ENCODE data around the gene CSF3R.

The CSF3R gene

DNA sequence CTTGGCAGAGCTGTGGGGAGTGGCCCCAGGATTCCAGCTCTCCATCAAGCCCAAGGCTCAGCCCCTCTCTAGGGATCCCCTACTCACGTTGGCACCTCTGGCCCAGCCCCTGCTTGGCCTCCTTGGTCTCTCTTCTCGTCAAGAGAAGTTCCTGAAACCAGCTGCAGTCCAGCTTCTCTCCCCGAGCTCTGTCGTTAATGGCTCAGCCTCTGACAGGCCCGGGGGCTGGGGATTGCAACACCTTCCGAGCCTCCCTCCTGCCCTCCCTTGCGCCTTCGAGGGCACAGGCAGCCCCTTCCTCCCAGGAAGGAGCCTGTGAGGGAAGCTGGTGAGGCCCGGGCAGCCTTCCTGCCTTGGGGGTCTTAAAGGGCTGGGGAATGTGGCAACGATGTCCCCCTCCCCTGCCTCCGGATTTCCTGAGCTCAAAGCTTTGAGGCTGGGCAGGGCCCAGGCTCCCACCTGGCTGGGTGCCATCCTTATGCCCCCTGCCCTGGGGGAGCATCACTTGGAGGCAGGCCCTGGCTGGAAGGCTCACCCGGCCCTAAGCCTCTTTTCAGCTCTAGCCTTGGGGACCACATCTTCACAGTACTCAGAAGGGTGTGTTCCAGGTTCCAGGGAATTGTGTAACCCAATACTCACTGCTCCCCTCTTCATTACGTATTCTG lies at the start of gene CSF3R:
Gene CSF3R (minus strand): TSS at position 190 of the 665 bp plus-strand sequence. CDS start 3,417 bp downstream, outside the sequence.
- DNase-seq = peak in 1 of 2 donors; percentile 9

DNA sequence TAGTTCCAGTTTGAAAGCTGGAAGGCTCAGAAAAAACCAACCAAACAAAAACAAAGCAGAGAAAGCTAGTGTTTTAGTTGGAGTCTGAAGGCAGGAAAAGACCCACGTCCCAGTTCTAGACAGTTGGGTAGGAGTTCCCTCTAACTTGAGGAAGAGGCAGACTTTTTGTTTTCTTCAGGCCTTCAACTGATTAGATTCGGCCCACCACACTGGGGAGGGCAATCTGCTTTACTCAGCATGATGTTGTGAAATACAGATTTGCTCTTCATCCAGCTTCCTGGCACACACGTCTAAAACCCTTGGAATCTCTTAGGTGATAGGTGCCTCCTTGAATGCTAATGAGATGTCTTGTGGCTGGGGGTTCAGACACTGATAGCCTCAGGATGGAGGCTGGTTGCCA lies 49.1 kb upstream of the CSF3R start:
- DNase-seq = no peak

- no peak for DNase-seq
Measured at GRCh38 chr1:36530791-36531190, 48.1 kb upstream of the CSF3R start.

DNA sequence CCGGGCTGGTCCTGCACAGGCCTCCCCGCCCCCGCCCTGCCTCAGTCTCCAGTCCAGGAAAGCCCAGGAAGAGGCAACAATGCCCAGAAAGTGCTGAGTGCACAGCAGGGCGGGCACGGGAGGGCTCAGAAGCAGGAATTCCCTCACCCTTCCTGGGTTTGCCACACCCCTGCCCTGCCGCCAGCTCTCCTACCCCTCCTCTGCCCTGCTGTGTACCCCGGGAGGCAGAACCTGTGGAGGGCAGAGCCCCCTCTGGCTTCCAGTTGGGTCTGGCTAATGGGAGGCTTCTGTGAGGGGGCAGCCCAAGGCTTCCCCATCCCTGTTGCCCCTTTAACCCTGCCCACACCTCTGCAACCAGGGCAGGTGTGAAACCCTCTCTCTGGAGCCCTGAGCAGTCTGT lies 47.5 kb upstream of the CSF3R start:
- DNase-seq = no peak

GRCh38 chr1:36529769-36530260 lies 47.1 kb upstream of the CSF3R start:
- DNase-seq = no peak

GRCh38 chr1:36528361-36529349 lies 45.9 kb upstream of the CSF3R start:
- no peak for DNase-seq

- no peak for DNase-seq
Measured at GRCh38 chr1:36525166-36525565, 42.5 kb upstream of the CSF3R start.

DNA sequence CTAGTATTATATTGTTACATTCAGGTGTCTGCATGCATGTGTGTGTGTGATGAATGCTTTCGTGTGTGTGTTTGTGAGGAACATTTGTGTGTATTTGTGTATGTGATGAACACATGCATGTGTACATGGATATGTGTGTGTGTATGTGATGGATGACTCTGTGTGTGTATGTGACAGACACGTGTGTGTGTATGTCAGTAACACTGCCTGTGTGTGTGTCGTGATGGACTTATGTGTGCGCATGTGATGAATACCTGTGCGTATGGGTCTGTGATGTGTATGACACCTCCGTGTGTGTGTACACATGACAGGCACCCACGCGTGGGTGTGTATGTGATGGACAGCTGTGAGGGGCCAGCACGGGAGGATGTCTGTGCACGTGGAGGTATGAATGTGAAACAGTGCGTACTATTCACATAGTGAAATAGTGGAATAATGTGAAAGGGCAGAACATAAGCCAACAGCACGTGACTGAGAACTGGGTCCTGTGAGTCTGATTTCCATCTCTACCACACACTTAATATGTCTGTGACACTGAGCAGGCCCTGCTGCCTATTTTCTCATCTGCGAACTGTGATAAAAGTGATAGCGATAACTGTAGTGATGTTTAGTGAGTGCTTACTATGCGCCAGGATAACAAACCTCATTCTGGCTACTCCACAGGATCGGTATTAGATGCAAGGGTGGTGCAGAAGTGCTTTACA lies 41.8 kb upstream of the CSF3R start:
- no peak for DNase-seq

DNA sequence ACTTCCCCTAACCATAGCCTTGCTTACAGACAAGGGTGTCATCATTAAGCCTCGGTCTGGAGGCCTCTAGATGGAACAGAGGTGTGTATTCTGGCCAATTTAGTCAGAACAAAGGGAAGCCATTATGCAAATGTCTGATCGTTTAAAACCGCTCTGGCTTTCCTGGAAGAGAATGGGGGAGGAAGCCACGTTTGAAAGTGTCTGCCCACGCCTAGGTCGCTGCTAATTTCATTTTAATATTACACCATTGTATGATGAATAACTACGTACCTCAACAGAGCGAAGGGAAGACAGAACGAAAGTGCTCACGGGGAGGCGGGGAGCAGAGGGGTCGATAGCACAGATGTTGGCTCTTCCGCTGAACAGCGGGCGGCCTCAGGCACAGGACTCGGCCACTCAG lies 41.1 kb upstream of the CSF3R start:
- no peak for DNase-seq

- DNase-seq = no peak
Measured at GRCh38 chr1:36523230-36523495, 40.5 kb upstream of the CSF3R start.

DNA sequence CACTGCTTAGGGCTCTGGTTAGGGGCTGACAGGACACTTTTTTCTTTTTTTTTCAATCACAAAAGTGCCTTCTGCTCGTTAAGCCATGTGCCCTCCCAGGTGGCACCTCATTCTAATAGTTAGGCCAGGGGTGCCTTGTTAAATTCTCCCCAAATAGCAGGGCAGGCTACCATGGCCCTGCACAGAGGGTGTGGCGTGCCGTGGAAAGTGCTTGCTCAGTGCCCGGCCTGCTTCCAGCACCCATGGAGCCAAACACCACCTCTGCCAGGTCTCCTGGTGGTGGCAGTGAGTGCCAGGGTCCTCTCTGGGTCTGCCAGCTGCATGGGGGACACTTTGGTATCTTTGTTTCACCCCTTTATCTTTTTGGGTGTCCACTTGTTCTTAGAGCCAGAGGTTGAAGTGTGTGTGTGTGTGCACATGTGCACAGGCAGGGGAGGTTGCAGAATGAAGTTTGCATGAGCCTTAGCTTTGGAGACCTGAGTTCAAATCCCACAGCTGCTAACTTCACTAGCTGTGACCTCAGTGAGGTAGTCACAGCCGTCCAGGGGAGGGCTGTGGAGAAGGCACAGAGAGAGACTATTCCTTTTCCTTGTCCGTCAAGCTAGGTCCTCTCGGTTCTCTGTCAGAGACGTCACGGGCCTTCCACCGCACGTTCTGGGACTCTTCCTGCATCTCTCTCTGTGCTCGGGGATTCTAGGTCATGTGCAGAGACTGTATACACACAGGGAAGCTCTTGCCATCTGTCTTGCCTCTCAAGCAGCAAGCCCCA lies 39.9 kb upstream of the CSF3R start:
- no peak for DNase-seq

DNA sequence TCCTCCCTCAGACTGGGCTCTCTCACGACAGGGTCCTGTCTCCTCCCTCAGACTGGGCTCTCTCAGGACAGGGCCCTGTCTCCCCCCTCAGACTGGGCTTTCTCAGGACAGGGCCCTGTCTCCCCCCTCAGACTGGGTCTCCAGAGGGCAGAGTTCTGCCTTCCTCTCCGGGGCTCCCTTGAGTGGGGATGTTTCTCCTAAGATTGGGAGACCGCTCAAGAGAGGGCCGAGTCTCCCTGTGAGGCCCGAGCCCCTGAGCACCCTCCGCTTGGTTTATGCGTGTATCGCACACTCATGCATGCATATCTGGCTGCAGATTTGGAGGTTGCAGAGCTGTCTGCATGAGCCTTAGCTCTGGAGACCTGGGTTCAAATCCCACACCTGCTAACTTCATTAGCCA lies 39.3 kb upstream of the CSF3R start:
- no peak for DNase-seq

DNA sequence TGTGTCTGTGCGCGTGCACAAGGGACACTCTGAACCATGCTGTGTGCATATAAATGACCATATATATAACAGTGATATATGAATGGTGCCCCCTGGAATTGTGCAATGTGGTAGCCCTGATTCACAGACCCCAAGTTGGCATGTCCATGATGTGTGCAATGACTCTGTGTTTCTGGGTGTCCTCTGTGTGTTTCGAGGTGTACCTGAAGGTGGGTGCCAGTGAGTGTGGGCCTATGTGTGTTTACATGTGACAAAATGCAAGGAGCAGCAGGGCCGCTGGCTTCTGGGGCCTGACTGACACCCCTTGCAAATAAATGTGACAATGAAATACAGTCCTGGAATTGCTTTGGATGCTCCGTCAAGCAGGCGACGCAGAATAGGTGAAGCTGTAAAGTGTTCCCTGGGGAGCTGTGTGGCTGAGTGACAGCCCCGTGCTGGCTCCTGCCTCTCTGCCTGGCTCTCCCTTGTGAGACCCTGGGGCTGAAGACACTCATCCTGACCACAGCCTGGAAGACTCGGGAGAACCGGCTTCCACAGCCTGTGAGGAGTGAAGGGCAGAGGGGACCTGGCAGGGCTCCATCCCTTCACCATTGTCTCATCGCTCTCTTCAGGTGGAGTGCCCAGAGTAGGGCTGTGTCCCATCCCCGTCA lies 38.2 kb upstream of the CSF3R start:
- no peak for DNase-seq

DNA sequence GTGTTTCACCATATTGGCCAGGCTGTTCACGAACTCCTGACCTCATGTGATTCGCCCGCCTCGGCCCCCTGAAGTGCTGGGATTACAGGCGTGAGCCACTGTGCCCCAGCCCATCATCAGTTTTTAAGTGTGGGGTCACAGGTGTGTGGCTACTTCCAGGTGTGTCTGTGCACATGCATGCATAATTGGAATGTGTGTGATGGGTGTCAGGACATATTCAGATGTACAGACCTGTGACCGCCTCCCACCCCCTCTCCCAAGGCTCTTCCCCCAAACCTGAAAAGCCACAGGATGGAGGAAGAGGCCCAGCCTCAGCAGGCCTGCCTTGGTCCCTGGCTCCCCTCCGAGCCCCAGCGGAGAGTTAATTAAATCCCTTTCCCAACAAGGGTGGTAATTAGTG lies 37.3 kb upstream of the CSF3R start:
- DNase-seq = no peak

DNA sequence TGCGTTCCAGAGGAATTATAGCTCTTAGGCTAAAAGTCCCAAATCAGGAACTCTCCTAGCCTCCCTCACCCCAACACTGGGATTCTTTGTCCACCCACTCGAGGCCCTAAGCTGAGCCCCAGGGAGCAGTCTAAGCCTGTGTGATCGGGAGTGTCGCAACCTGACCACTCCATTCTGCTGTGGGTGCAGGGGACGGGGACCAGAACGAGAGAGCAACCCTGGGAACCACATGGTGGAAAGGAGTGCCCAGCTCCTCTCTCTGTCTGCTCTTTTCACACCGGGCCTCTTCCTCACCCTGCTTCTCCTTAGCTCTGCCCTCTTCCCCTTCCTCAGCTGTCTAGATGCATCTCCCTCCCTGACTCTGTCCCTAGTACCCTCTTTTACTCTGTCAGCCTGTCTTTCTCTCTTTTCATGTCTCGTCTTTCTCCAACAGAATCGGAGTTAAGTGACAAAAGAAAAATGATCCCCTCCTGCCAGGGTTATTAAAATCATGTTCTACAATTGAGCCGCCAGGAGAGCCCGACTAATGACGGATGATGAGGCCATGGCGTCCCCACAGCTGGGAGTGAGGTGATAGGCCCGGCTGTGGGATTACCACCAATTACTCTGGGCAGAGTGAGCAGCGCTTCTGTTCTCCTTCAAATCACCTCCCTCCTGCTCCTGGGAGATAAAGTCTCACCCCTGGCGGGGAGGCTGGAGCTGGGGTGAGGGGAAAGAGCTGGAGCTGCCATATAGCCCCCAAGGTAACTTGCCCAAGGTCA lies 34.5 kb upstream of the CSF3R start:
- no peak for DNase-seq

- DNase-seq = peak; percentile 24 to 36
Measured at GRCh38 chr1:36516372-36517010, 33.8 kb upstream of the CSF3R start.

- DNase-seq = no peak
Measured at GRCh38 chr1:36515315-36516138, 32.8 kb upstream of the CSF3R start.

- no peak for DNase-seq
Measured at GRCh38 chr1:36514501-36514900, 31.8 kb upstream of the CSF3R start.

DNA sequence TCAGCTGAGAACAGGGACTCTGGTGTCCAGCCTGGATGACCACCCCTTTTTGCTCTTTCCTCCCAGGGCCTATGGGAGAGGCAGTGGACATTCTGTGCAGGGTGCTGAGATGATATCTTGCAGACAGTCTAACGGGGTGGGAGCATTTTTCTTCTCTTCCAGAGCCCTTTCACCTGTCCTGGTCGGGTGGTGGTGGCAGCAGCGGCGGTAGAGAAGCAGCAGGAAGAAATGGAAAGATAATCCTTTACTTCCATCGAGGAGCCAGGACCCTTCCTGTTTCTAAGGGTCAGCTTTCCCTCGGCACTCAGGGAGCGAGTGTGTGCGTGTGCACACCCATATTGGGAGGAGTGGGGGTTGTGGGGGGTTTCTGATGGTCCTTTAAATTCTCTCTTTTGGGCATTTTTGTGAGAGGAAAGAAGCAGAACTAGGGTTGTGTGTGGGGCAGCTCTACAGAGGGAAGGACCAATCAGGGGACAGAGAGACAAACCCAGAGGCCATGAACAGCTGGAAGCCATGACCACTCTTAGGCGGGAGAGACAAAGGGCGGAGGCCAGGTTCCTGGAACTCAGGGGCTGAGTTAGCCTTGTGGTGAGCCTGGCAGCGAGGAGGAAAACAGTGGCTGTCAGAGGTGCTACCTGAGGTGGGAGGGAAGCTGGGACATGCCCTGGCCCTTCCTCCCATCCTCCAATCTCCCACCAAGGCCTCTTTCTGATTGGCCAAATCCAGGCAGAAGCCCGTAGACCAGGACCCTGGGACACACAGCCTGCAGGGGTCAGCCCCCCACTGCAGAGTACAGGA lies 31.2 kb upstream of the CSF3R start:
- DNase-seq = no peak

All from CD4-positive, alpha-beta T cell treated with Interferon alpha-2 for 1 hour (primary cell).